HG03521 (cell line): Measurements from ENCODE around the gene DOHH.
"Not testable (repeated sequence)": the region's sequence is repeated elsewhere in the genome, so short reads cannot be mapped to it uniquely, and the experiment has no call there.

Source experiments
- ATAC-seq: cut with Tn5 transposase; IDR thresholded peaks from one replicate; pipeline ENCODE4 v1.9.1; 2021; ENCODE audit warnings: mild to moderate bottlenecking, moderate library complexity; ENCODE audit not compliant: unreplicated experiment

The DOHH gene

DNA sequence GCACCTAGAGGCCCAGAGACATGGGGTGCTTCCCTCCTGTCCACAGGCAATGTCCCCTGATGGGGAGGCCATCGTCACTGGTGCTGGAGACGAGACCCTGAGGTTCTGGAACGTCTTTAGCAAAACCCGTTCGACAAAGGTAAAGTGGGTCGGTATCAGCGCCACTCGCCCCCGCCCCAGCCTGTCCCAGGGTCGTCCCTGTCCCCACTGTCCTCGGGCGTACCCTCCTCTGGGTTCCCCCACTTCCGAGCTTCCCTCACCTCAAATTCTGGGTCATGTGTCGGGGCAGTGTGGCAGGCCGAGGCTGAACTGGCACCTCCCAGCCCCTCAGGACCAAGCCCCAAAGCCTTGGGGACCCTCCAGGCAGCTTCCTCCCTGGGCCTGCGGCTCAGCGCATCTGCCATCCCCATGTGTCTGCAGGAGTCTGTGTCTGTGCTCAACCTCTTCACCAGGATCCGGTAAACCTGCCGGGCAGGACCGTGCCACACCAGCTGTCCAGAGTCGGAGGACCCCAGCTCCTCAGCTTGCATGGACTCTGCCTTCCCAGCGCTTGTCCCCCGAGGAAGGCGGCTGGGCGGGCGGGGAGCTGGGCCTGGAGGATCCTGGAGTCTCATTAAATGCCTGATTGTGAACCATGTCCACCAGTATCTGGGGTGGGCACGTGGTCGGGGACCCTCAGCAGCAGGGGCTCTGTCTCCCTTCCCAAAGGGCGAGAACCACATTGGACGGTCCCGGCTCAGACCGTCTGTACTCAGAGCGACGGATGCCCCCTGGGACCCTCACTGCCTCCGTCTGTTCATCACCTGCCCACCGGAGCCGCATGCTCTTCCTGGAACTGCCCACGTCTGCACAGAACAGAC lies 34.1 kb upstream of the DOHH start:
- no peak for ATAC-seq

DNA sequence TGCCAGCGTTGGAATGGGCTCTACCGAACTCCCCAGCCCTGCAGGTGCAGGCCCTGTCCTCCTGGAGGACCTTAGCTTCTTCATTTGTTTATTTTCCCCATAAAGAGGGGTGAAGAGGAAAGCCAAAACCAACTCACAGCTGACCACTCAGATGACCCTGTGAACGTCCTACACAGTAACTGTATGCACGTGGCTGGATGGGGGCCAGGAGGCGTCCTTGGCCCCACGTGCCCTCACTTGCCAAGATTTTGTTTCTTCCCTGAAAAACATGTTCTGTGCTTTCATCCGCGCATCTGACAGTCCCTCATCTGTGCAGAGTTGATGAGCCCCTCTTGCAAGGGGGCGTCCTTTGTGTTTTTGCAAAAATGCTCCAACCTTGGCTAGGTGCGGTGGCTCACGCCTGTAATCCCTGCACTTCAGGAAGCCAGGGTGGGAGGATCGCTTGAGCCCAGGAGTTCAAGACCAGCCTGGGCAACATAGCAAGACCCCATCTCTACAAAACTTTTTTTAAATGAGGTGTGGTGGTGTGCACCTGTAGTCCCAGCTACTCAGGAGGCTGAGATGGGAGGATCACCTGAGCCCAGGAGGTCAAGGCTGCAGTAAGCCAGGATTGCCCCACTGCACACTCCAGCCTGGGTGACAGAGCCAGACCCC lies 33.2 kb upstream of the DOHH start:
- no peak for ATAC-seq

DNA sequence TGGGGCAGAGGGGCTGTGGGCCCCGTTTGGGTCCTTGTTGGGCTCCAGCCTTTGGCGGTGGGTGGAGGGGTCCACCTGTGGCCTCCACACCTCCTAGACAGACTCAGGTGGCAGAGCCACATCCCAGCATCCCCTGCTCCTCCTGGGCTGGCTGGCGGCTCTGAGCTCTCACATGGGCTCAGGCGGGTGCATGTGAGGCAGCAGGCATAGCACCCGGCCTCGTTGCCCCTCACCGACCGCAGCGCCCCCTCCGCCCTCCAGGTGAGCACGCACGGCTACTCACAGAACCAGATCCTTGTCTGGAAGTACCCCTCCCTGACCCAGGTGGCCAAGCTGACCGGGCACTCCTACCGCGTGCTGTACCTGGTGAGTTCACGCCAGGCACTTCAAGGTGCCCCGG lies 32.6 kb upstream of the DOHH start:
- ATAC-seq = no peak

DNA sequence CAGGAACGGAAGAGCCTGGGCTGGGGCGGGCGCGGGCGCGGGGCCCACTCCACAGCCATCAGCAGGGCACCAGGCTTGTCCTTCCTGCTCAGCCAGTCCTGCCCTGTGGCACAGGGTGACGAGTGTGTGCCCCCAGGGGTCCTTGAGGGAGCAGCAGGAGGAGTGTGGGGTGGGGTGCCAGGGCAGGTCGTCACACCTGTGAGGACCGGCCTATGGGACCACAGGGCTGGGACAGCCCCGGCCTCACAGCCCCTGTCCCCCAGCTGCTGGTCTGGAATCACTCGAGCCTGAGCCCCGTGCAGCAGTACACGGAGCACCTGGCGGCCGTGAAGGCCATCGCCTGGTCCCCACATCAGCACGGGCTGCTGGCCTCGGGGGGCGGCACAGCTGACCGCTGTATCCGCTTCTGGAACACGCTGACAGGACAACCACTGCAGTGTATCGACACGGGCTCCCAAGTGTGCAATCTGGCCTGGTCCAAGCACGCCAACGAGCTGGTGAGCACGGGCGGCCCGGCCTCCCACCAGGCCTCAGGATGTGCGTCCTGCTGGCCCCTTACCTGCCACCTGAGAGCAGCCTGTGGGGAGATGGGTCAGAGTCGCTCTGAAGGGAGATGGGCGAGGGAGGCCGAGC lies 31.8 kb upstream of the DOHH start:
- ATAC-seq = no peak

DNA sequence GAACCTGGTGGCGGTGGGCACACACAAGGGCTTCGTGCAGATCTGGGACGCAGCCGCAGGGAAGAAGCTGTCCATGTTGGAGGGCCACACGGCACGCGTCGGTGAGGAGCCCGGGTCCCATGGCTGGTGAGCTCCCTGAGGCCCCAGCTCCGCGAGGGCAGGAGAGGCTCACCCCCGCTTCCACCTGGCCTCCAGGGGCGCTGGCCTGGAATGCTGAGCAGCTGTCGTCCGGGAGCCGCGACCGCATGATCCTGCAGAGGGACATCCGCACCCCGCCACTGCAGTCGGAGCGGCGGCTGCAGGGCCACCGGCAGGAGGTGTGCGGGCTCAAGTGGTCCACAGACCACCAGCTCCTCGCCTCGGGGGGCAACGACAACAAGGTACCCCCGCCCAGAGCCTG lies 31.2 kb upstream of the DOHH start:
- no peak for ATAC-seq

DNA sequence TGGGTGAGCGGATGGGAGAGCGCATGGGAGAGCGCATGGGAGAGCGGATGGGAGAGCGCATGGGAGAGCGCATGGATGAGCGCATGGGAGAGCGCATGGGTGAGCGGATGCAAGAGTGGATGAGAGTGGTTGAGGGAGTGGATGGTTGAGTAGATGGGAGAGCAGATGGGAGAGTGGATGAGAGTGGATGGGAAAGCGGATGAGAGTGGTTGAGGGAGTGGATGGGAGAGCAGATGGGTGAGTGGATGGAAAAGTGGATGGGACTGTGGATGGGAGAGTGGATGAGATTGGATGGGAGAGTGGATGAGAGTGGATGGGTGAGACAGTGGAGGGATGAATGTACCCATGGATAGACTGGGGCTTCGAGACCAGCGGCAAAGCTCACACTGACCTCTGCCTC lies 29.9 kb upstream of the DOHH start:
- no peak for ATAC-seq

DNA sequence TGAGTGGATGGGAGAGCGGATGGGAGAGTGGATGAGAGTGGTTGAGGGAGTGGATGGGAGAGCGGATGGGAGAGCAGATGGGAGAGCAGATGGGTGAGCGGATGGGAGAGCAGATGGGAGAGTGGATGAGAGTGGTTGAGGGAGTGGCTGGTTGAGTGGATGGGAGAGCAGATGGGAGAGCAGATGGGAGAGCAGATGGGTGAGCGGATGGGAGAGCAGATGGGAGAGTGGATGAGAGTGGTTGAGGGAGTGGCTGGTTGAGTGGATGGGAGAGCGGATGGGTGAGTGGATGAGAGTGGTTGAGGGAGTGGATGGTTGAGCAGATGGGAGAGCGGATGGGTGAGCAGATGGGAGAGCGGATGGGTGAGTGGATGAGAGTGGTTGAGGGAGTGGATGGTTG lies 28.8 kb upstream of the DOHH start:
- not testable (repeated sequence) for ATAC-seq

DNA sequence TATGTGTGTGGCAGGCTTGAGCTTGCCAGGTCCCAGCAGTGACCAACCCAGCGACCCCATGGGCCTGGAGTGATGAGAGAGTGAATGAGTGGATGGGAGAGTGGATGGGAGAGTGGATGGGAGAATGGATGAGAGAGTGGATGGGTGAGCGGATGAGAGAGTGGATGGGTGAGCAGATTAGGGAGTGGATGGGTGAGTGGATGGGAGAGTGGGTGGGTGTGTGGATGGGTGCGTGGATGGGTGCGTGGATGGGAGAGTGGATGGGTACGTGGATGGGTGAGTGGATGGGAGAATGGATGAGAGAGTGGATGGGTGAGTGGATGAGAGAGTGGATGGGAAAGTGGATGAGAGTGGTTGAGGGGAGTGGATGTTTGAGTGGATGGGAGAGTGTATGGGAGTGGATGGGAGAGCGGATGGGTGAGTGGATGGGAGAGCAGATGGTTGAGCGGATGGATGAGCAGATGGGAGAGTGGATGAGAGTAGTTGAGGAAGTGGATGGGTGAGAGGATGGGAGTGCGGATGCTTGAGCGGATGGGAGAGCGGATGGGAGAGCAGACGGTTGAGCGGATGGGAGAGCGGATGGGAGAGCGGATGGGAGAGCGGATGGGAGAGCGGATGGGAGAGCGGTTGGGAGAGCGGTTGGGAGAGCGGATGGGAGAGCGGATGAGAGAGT lies 28.2 kb upstream of the DOHH start:
- no peak for ATAC-seq

DNA sequence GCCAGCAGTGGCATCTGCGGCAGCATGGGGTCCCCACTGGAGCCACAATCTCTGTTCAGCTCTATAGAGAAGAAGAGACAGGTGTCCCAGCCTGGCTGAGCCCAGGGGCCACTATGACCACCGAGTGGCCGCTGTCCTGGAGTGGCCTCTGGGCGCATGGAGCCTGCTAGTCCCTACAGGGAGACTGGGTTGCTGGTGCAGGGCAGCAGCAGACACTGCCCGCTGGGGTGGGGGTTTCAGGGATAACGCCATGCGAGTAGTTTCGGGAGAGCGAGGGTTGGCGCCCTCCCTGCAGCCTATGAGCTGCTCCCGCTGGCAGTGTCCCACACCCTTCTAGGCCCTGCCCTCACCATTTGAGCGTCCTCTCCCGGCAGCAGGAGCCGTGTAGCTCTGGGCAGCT lies 27.6 kb upstream of the DOHH start:
- no peak for ATAC-seq

DNA sequence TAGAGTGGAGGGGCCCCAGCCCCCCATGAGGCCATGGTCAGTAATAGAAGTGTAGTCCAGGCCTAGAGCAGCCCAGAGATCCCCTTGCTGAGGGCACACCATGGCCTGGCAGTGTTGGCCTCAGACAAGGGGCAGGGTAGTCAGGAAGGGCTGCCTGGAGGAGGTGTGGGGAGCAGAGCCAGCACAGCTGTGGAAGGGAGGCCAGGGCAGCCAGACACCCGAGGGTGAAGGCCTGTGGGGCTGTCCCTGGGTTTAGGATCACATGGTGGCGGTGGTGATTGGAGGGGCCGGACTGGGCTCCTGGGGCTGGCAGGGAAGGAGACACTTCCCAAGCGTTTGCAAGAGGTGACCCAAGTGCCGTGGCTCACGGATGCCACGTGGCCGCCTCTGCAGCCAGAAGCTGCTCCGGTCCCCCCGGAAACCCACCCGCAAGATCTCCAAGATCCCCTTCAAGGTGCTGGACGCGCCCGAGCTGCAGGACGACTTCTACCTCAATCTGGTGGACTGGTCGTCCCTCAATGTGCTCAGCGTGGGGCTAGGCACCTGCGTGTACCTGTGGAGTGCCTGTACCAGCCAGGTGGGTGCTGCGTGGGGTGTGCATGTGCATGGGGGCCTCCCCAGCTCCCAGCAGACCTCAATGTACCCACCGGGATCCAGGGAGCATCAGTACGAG lies 26.9 kb upstream of the DOHH start:
- ATAC-seq = no peak

DNA sequence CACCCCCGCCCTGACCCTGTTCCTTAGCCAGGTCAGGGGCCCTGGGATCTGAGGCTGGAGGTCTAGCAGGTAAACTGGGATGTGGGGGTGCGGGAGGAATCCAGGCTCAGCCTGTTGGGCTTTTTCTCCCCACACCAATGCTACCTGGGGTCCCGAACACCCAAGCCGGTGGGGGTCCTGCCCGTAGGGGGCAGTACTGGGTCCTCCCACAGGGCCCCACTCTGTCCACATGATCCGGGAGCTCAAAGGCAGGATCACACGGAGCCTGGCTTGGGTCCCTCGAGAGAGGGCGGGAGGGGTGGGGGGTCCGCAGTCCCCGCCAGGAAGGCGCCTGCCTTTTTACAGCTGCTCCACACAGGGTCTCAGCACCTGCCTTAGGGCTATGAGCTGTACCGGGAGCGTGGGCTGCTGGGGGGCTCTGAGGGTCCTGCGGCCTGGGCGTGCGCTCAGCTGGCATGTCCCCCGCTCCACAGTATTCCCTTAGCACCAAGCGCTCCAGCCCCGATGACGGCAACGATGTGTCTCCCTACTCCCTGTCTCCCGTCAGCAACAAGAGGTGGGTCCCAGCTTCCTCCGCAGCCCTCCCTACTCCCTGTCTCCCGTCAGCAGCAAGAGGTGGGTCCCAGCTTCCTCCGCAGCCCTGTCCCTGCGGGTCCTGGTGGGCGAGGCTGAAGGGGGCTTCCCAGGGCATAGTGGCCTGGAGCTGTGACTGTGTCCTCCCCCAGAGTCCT lies 26.2 kb upstream of the DOHH start:
- no peak for ATAC-seq

DNA sequence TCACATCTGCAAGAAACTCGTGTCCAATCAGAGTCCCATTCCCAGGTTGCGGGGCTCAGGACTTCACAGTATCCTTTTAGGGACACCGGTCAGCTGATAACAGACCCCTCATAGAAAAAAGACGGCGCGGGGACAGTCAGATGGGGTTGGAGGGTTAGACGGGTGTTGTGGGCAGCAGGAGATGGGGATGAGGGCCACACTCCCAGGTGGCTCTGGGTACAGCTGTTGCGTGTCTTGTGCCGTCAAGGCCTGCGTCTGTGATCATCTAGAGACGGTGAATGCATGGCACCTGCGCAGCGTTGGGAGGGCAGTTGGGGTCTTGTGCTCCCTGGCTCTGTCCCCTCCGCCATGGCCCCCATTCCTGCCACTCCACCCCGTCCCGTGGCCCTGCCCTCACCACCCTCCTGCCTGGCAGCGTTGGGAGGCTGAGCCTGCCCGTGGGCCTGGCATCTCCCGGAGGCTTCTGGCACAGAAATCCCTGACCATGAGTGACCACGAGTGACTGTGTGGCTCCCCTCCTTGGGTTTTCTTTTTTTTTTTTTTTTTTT lies 24.5 kb upstream of the DOHH start:
- ATAC-seq = no peak

DNA sequence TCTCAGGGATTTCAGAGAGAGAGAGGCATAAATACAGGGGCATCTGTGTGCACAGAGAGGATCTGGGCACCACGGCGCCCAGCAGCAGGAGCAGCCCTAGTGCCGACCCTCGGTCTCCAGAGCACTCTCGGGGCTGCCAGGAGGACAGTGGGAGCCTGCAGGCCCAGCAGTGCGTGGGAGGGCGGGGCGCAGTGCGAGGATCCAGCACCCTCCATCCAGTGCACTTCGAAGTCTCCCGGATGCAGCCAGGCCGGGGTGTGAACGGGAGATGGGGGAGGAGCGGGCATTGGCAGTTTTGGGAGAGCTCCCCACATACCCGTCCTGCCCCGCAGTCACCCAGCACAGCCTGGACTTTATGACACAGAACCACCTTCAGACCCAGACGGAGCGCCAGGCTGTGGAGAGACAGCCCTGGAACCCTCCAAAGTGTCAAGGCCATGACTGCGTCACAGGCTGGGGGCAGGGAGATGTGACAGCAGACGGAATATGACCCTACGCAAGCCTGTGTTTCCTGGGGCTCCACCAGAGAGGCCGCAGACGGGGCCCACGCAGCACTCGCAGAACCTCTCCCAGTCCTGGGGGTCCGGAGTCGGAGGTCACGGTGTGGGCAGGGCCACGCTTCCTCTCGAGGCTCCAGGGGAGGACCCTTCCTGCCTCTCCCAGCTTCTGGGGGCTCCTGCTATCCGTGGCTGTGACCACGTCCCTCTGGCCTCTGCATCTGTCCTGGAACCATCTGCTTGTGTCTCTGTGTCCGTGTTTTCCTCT lies 23.8 kb upstream of the DOHH start:
- no peak for ATAC-seq

DNA sequence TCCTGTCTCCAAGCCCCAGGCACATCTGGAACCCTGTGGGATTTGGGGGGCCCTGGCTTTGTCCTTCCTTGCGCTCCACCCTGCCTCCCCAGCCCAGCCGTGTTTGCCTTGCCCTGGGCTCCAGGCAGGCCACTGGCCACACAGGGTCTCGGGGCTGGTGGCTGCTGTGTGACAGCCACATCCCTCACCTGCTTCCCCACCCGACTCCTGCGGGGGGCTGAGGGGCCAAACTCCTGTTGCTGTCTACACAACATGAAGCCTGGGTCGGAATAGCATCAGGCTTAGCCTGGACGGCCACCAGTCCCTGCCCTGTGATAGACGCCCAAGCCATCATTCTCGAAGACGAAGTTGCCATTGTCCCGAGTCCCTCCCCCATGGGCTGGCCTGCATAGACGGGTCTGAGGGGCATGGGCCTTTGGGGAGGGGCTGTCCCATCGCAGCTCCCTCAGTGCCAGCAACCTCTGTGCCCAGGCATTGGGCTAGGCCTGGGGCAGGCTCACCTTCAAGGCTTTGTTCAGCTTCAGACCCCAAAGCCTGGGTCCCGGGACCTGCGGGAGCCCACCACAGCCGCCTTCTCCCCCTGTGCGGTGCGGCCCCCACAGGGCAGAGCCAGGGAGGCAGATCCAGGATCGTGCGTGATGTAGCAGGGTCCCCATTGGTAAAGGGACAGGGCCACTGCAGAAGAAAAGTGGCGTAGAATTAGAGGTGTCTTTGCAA lies 23.0 kb upstream of the DOHH start:
- ATAC-seq = no peak

DNA sequence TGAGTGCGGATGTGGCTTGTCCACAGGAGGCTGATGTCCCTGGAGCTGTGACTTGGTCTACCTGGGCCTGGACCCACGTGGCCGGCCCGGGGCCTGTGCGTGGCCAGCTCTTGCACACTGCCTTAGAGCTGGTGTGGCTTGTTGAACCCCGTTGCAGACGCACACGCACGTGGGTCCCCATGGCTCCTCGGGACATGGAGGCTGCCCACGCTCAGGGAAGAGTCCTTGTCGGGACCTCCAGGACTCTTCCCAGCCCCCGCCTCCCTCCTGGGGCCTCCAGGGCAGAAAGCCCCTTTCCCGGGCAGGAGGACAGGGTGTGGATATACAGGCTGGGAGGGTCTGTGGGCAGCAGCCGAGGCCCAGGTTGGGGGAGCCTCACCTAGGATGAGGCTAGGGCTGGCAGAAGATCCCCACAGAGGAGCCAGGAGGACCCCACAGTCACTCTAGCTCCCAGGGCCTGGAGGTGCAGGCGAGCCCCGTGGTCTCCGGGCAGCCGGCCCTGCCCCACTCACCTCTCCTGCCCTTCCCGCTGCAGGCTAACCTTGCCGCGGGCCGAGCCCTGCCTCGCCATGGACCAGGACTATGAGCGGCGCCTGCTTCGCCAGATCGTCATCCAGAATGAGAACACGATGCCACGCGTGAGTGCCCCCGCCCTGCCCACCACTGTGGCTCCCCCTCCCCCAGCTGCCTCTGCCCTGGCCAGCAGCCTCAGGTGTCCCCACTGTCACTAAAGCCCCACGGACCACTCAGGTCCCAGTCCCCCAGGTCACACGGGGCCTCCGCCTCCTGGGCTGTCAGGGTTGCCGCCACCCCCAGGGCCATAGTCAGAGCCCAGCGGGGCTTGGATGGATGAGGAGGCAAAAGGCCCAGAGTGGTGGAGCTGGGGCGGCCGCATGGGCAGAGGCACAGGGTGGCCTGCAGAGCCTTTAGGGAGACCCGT lies 22.2 kb upstream of the DOHH start:
- no peak for ATAC-seq

DNA sequence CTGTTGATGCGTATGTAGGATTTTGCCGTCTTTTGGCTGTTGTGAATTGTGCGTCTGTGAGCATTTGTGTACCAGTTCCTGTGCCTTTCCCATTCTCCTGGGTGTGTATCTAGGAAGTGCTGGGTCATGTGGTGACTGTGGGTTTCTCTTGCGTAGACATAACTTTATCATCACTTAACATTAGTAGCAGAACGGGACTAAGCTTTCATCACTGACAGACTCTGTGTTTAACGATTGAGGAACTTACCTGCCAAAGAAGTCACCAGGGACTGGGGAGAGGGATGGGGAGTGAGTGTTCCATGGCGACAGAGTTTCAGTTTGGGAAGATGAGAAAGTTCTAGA lies 20.6 kb upstream of the DOHH start:
- no peak for ATAC-seq

DNA sequence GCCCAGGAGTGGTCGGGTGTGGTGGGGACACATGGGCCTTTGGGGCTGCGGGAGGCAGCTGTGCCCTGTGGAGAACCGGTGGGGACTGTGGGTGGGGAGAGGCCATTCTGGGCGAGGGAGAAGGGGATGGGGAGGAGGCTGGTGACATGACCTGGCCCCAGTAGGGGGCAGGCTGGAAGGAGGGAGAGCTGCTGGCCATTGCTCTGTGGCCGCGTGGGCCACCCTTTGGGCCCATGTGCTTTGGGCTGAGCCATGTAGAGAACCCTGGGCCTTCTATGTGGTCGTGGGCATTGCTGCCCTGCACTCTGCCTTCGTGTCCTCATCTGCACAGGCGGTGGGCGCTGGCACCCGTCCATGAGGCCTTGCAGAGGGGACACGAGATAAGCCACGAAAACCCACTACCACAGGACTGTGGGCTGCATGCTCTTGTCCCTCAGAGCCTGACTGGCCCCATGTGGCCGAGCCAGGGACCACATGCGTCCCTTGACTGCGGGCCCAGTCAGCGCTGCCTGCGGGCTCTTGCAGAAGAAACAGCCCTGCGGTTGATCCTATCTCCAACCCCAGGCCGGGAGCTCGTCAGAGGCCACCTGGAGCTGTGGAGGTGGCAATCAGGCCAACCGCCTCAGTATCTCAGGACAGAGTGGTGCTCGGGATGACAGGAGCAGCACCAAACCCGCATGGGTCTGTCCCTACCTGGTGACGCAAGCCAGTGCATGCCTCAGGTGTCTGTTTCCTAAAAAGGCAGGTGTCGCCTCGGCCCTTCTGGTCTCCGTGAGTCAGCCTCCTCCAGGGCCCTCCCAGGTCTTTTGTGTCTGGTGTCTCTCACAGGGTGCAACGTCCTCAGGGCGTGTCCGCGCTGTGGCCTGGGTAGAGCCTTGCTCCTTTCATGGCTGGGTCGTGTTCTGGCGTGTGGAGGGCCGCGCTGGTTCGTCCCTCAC lies 20.0 kb upstream of the DOHH start:
- no peak for ATAC-seq
